Measurements from ENCODE around the gene FIGLA. TPM values are rescaled to one million over a fixed set of nuclear protein-coding genes. Genes with fewer than 3 reads are reported as not detected.

Gene FIGLA
- total RNA-seq, 1 experiment from 2014 or later = not detected

DNA sequence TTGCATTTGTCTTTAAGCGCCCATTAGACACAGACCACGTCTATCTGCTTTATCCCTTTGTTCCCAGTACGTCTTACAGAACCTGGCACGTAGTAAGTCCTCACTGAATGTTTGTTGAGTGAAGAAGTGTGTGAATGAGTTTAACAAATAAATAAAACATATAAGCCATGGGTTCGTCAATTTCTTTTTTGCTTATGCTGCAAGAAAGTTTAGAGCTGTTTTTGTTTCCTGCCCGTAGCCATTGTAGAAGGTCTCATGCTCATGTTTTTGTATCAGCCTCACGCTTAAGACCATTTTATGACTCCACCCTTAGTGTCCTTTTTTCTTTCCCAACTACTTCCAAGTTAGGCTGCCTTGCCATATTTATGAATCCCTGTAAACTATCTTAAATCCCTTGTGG lies 24.9 kb downstream of the FIGLA start:
- Histone ChIP-seq H3K9me3 (ENCODE audit: low read length) (no peaks in the 10 kb centered on the region), H3K9ac (ENCODE audit: low read length) (no peak overlapping the region), H3K4me2 (ENCODE audit: low read depth, low read length, poor library complexity, severe bottlenecking) (no peak overlapping the region), H3K4me3 (ENCODE audit: low read length) (no peak overlapping the region), H3K79me2 (ENCODE audit: low read length) (no peaks in the 10 kb centered on the region), H3K4me1 (ENCODE audit: low read length) (no peaks in the 10 kb centered on the region), H3K36me3 (ENCODE audit: insufficient read depth, low read length) (no peaks in the 10 kb centered on the region), H4K20me1 (ENCODE audit: insufficient read depth, low read depth, low read length) (no peaks in the 10 kb centered on the region), H3K27me3 (ENCODE audit: low read length) (no peaks in the 10 kb centered on the region), H3K27ac (ENCODE audit: low read length) (no peak overlapping the region), H2AFZ (ENCODE audit: low read length) (no peak overlapping the region), H3K9me2 (replicated peaks; ENCODE audit: insufficient read depth, low read length) (no peaks in the 10 kb centered on the region)
- no peak for DNase-seq

DNA sequence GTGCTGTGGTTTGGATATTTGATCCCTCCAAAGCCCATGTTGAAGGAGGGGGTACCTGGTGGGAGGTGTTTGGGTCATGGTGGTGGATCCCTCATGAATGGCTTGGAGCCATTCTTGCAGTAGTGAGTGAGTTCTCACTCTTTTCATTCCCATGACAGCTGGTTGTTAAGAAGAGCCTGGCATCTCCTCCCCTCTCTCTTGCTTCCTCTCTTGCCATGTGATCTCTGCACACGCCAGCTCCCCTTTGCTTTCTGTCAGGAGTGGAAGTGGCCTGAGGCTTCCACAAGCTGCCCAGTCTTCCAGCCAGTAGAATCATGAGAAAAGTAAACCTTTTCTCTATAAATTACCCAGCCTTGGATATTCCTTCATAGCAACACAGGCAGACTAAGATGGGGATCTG lies 31.0 kb downstream of the FIGLA start:
- H3K9ac ChIP-seq (ENCODE audit: low read length) = no peak overlapping the region
- no peaks in the 10 kb centered on the region for H3K27me3 ChIP-seq (ENCODE audit: low read length)
- no peak overlapping the region for H3K27ac ChIP-seq (ENCODE audit: low read length)
- no peaks in the 10 kb centered on the region for H3K9me2 ChIP-seq (replicated peaks; ENCODE audit: insufficient read depth, low read length)
- no peaks in the 10 kb centered on the region for H3K9me3 ChIP-seq (ENCODE audit: low read length)
- H3K36me3 ChIP-seq (ENCODE audit: insufficient read depth, low read length) = no peaks in the 10 kb centered on the region
- H3K79me2 ChIP-seq (ENCODE audit: low read length) = no peaks in the 10 kb centered on the region
- no peaks in the 10 kb centered on the region for H4K20me1 ChIP-seq (ENCODE audit: insufficient read depth, low read depth, low read length)
- no peak overlapping the region for H2AFZ ChIP-seq (ENCODE audit: low read length)
- H3K4me2 ChIP-seq (ENCODE audit: low read depth, low read length, poor library complexity, severe bottlenecking) = no peak overlapping the region
- no peak for DNase-seq
- no peak overlapping the region for H3K4me3 ChIP-seq (ENCODE audit: low read length)
- no peaks in the 10 kb centered on the region for H3K4me1 ChIP-seq (ENCODE audit: low read length)

DNA sequence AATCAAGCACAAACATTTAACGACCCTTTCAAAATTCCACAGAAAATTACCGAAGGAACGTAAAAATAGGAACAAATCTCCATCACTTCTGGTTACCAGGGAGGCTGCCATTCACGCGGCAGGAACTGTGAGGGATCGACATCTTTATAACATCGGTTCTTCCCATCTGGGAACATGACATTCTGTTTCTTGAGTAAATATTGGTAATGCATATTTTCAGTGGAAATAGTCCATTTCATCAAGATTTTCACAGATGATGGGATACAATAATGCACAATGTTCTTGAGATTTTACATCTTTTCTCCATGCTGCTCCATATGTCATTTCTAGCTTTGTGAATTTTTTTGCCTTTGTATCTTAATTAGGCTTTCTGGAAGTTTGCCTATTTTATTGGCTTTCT lies 32.5 kb downstream of the FIGLA start:
- H2AFZ ChIP-seq (ENCODE audit: low read length) = no peak overlapping the region; the same call in 1 of the 2 replicates
- no peak overlapping the region for H3K9ac ChIP-seq (ENCODE audit: low read length)
- DNase-seq = no peak
- no peak overlapping the region for H3K4me2 ChIP-seq (ENCODE audit: low read depth, low read length, poor library complexity, severe bottlenecking)
- H4K20me1 ChIP-seq (ENCODE audit: insufficient read depth, low read depth, low read length) = no peaks in the 10 kb centered on the region
- no peaks in the 10 kb centered on the region for H3K36me3 ChIP-seq (ENCODE audit: insufficient read depth, low read length)
- H3K27ac ChIP-seq (ENCODE audit: low read length) = no peak overlapping the region
- H3K9me2 ChIP-seq (replicated peaks; ENCODE audit: insufficient read depth, low read length) = no peaks in the 10 kb centered on the region
- no peaks in the 10 kb centered on the region for H3K27me3 ChIP-seq (ENCODE audit: low read length)
- no peaks in the 10 kb centered on the region for H3K4me1 ChIP-seq (ENCODE audit: low read length)
- H3K9me3 ChIP-seq (ENCODE audit: low read length) = no peaks in the 10 kb centered on the region
- no peak overlapping the region for H3K4me3 ChIP-seq (ENCODE audit: low read length)
- no peaks in the 10 kb centered on the region for H3K79me2 ChIP-seq (ENCODE audit: low read length)

DNA sequence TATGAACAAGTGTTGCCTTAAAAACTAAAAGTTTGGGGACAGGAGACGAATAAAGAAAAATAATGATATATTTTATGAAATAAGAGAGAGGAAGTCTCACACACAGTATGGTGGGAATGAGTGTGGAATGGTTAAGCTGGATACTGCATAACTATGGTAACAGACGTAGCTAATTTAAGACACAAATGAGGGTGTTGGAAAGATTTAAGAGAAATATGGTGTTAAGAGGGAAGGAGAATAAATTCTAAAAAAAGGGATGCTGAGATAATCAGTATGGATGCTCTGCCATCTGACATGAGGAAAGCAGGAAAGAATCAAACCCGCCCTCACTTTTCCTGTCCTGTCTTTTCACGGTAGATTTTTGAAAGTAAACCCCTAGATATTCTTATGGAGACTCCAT lies 33.1 kb downstream of the FIGLA start:
- Histone ChIP-seq H3K79me2 (ENCODE audit: low read length) (no peaks in the 10 kb centered on the region), H3K9me2 (replicated peaks; ENCODE audit: insufficient read depth, low read length) (no peaks in the 10 kb centered on the region), H3K9ac (ENCODE audit: low read length) (no peak overlapping the region), H3K4me2 (ENCODE audit: low read depth, low read length, poor library complexity, severe bottlenecking) (no peak overlapping the region), H3K27ac (ENCODE audit: low read length) (no peak overlapping the region), H3K27me3 (ENCODE audit: low read length) (no peaks in the 10 kb centered on the region), H3K9me3 (ENCODE audit: low read length) (no peaks in the 10 kb centered on the region), H3K4me1 (ENCODE audit: low read length) (no peaks in the 10 kb centered on the region), H2AFZ (ENCODE audit: low read length) (no peak overlapping the region), H3K36me3 (ENCODE audit: insufficient read depth, low read length) (no peaks in the 10 kb centered on the region), H4K20me1 (ENCODE audit: insufficient read depth, low read depth, low read length) (no peaks in the 10 kb centered on the region), H3K4me3 (ENCODE audit: low read length) (no peak overlapping the region)
- DNase-seq = no peak

DNA sequence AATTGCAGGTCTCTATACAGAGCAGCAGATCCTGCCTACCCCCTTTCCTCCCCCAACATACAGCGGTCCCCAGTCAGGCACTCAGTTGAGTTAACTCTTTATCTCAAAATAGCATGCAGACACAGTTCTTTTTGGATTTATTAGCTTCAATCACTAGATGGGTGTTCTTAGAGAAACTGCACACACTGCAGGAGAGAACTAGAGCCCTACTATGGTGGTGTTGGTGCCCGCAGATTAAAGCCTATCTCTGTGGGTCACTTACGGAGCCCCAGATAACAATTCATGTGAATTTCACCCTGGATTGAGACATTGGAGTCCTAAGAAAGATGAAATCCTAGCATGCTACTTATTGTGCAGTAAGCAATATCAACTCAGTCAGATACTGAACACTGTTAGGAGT lies 34.3 kb downstream of the FIGLA start:
- Histone ChIP-seq H3K27ac (ENCODE audit: low read length) (no peak overlapping the region), H3K4me3 (ENCODE audit: low read length) (no peak overlapping the region), H3K36me3 (ENCODE audit: insufficient read depth, low read length) (no peaks in the 10 kb centered on the region), H3K79me2 (ENCODE audit: low read length) (no peaks in the 10 kb centered on the region), H3K9me3 (ENCODE audit: low read length) (no peaks in the 10 kb centered on the region), H4K20me1 (ENCODE audit: insufficient read depth, low read depth, low read length) (no peaks in the 10 kb centered on the region), H2AFZ (ENCODE audit: low read length) (no peak overlapping the region), H3K9ac (ENCODE audit: low read length) (no peak overlapping the region), H3K9me2 (replicated peaks; ENCODE audit: insufficient read depth, low read length) (no peaks in the 10 kb centered on the region), H3K4me2 (ENCODE audit: low read depth, low read length, poor library complexity, severe bottlenecking) (no peak overlapping the region), H3K27me3 (ENCODE audit: low read length) (no peaks in the 10 kb centered on the region), H3K4me1 (ENCODE audit: low read length) (no peaks in the 10 kb centered on the region)
- no peak for DNase-seq

DNA sequence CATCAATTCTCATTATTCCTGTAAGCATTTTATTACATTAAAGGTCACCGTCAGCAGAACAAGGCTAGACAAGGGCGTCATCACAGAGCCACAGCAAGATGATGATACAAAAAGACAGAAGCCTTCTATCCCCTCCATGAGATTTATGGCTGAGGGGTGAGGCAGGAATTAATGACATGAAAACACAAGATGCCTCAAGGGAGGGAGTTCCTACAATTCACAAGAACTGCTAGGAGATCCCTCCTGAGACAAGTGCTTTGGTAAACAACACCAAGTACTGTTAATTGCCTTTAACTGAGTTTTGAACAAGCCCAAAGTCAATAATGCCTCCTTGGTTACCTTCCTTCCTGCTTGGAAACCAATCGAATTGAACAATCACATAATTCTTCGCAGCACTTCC lies 36.5 kb downstream of the FIGLA start:
- H3K4me3 ChIP-seq (ENCODE audit: low read length) = no peak overlapping the region
- H4K20me1 ChIP-seq (ENCODE audit: insufficient read depth, low read depth, low read length) = no peaks in the 10 kb centered on the region
- no peaks in the 10 kb centered on the region for H3K27me3 ChIP-seq (ENCODE audit: low read length)
- H3K36me3 ChIP-seq (ENCODE audit: insufficient read depth, low read length) = no peaks in the 10 kb centered on the region
- no peak overlapping the region for H3K4me2 ChIP-seq (ENCODE audit: low read depth, low read length, poor library complexity, severe bottlenecking)
- H3K4me1 ChIP-seq (ENCODE audit: low read length) = no peaks in the 10 kb centered on the region
- no peak overlapping the region for H3K27ac ChIP-seq (ENCODE audit: low read length)
- no peak overlapping the region for H3K9ac ChIP-seq (ENCODE audit: low read length)
- no peaks in the 10 kb centered on the region for H3K9me3 ChIP-seq (ENCODE audit: low read length)
- H2AFZ ChIP-seq (ENCODE audit: low read length) = no peak overlapping the region
- H3K79me2 ChIP-seq (ENCODE audit: low read length) = no peaks in the 10 kb centered on the region
- H3K9me2 ChIP-seq (replicated peaks; ENCODE audit: insufficient read depth, low read length) = no peaks in the 10 kb centered on the region
- no peak for DNase-seq

DNA sequence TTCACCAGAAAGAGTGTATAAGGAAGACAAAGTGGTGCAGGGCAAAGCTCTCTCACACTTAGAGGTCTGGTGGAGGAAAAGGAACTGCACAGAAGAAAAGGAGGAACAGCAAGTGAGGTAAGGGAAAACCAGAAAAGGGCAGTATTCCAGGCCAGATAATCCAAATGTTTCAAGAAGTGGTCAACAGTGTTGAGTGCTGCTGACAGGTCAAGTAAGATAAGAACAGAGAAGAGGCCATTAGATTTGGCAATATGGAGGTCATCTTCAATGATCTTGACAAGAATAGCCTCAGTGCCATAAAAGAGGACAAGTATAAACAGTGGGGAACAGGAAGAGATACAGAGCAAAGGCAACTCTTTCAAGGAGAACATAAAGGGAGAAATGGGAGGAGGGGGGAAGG lies 37.4 kb downstream of the FIGLA start:
- Histone ChIP-seq H3K4me2 (ENCODE audit: low read depth, low read length, poor library complexity, severe bottlenecking) (no peak overlapping the region), H3K9ac (ENCODE audit: low read length) (no peak overlapping the region), H2AFZ (ENCODE audit: low read length) (no peak overlapping the region), H3K4me3 (ENCODE audit: low read length) (no peak overlapping the region), H4K20me1 (ENCODE audit: insufficient read depth, low read depth, low read length) (no peaks in the 10 kb centered on the region), H3K79me2 (ENCODE audit: low read length) (no peaks in the 10 kb centered on the region), H3K9me3 (ENCODE audit: low read length) (no peaks in the 10 kb centered on the region), H3K27me3 (ENCODE audit: low read length) (no peaks in the 10 kb centered on the region), H3K27ac (ENCODE audit: low read length) (no peak overlapping the region), H3K4me1 (ENCODE audit: low read length) (no peaks in the 10 kb centered on the region), H3K9me2 (replicated peaks; ENCODE audit: insufficient read depth, low read length) (no peaks in the 10 kb centered on the region), H3K36me3 (ENCODE audit: insufficient read depth, low read length) (no peaks in the 10 kb centered on the region)
- no peak for DNase-seq

DNA sequence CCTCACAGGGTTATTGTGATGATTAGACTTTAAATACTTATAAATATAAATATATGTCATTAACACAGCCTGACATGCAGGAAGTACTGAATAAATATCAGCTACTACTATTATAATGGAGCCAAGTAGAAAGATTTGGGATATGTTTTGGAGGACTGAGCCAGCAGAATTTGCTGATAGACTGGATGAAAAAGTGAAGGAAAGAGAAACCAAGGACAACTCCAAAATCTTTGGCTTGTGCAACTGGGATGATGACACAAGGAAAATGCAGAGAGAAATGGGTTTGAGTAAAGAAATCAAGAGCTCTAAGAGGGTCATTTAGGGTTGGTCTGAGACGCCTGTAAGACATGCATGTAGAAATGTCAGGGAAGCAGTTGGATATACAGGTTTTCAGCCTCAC lies 38.0 kb downstream of the FIGLA start:
- Histone ChIP-seq H3K79me2 (ENCODE audit: low read length) (no peaks in the 10 kb centered on the region), H3K36me3 (ENCODE audit: insufficient read depth, low read length) (no peaks in the 10 kb centered on the region), H3K4me2 (ENCODE audit: low read depth, low read length, poor library complexity, severe bottlenecking) (no peak overlapping the region), H3K9me2 (replicated peaks; ENCODE audit: insufficient read depth, low read length) (no peaks in the 10 kb centered on the region), H3K4me1 (ENCODE audit: low read length) (no peaks in the 10 kb centered on the region), H3K9ac (ENCODE audit: low read length) (no peak overlapping the region), H3K27ac (ENCODE audit: low read length) (no peak overlapping the region), H3K4me3 (ENCODE audit: low read length) (no peak overlapping the region), H4K20me1 (ENCODE audit: insufficient read depth, low read depth, low read length) (no peaks in the 10 kb centered on the region), H2AFZ (ENCODE audit: low read length) (no peak overlapping the region), H3K9me3 (ENCODE audit: low read length) (peaks cover 4% of the 10 kb centered on the region), H3K27me3 (ENCODE audit: low read length) (peaks cover 3% of the 10 kb centered on the region; the same call in 1 of the 2 replicates)
- DNase-seq = no peak

DNA sequence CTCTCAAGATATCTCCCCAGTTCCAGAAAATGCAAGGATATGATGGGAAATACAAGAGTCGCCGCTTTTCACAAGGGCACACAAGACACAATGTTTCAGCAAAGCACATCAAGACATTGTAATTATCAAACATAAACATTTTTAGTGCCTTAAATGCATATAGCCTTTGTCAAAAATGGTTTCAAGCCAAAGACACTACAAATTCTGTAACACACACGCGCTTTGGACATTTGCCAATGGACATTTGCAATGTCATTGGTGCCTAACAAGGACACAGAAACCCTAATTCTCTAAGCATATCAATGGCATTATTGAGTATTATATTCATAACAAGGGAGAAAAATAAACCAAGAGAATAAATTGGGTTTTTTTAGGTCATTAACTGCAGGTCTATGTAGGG lies 38.6 kb downstream of the FIGLA start:
- no peak for DNase-seq
- Histone ChIP-seq H3K9me3 (ENCODE audit: low read length) (peaks cover 7% of the 10 kb centered on the region), H3K79me2 (ENCODE audit: low read length) (no peaks in the 10 kb centered on the region), H4K20me1 (ENCODE audit: insufficient read depth, low read depth, low read length) (no peaks in the 10 kb centered on the region), H3K4me3 (ENCODE audit: low read length) (no peak overlapping the region), H3K4me1 (ENCODE audit: low read length) (no peaks in the 10 kb centered on the region), H3K9me2 (replicated peaks; ENCODE audit: insufficient read depth, low read length) (no peaks in the 10 kb centered on the region), H2AFZ (ENCODE audit: low read length) (no peak overlapping the region), H3K9ac (ENCODE audit: low read length) (no peak overlapping the region), H3K27me3 (ENCODE audit: low read length) (peaks cover 5% of the 10 kb centered on the region; the same call in 1 of the 2 replicates), H3K4me2 (ENCODE audit: low read depth, low read length, poor library complexity, severe bottlenecking) (no peak overlapping the region), H3K36me3 (ENCODE audit: insufficient read depth, low read length) (no peaks in the 10 kb centered on the region), H3K27ac (ENCODE audit: low read length) (no peak overlapping the region)

All from Karpas-422 (cell line).